Activated CD4-positive, alpha-beta T cell treated with anti-CD3 and anti-CD28 coated beads, Interleukin-2, amount 50 U/mL, for 1 hour (primary cell): ENCODE data around the gene PIGK.
"Not testable (repeated sequence)": the region's sequence is repeated elsewhere in the genome, so short reads cannot be mapped to it uniquely, and the experiment has no call there.

ENCODE experiments used
- DNase-seq: peaks from one replicate; pipeline ENCODE4 v3.0.0-alpha.2; 2020

The PIGK gene

DNA sequence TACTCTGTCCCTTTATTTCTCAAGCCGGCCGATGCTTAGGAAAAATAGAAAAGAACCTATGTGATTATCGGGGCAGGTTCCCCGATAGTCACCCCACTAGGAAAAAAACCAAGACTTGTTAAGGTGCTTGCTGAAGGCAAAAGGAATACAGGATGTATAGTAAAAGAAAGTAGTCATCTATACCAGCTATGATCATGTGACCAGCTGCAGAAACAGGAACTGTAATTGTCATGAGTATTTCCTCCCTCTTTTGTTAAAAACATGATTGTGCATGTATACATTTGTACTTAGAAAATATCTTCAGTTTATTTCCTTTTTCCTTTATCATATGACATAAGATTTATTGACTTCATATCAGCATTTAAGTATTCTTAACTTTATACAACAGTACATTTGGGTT lies 30.5 kb downstream of the PIGK start:
- DNase-seq, result no peak

DNA sequence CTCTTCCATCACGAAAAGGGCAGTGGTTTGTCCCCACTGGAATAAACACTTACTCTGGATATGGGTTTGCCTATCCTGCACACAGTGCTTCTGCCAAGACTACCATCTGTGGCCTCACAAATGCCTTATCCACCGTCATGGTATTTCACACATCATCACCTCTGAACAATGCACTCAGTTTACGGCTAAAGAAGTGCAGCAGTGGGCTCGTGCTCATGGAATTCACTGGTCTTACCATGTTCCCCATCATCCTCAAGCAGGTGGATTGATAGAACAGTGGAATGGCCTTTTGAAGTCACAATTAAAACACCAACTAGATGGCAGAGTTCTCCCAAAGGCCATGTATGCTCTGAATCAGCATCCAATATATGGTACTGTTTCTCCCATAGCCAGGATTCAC lies 32.3 kb downstream of the PIGK start:
- DNase-seq, result not testable (repeated sequence)

DNA sequence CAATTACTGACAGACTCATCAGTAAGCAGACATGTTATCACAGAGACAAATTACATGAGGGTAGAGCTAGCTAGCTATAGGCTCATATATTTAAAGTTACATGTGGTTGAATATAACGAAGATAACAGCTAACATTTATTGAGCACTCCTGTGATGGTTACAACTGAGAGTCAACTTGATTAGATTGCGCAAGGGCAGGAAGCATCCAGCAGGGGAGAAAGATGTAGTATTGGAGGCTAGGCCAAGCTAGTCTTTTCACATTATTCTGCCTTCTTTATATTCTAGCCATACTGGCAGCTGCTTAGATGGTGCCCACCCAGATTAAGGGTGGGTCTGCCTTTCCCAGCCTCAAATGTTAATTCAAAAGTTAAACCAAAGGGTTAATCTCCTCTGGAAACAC lies 37.1 kb downstream of the PIGK start:
- no peak for DNase-seq

DNA sequence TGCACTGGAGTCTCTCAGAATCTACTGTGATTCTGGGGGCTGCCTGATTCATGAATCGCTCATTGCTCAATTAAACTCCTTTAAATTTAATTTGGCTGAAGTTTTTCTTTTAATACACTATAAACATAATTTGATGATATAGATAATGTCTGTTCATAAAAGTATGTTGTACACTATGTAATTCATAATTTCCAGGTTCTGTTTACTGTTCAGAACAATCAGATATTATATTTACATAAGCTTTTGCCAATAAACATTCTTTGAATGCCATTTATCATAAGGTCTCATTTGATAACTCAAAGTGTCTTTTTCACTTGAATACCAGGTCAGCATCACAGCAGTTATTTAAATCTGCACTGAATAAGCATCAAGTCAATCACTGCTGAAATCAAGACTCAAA lies 39.6 kb downstream of the PIGK start:
- DNase-seq, result no peak

DNA sequence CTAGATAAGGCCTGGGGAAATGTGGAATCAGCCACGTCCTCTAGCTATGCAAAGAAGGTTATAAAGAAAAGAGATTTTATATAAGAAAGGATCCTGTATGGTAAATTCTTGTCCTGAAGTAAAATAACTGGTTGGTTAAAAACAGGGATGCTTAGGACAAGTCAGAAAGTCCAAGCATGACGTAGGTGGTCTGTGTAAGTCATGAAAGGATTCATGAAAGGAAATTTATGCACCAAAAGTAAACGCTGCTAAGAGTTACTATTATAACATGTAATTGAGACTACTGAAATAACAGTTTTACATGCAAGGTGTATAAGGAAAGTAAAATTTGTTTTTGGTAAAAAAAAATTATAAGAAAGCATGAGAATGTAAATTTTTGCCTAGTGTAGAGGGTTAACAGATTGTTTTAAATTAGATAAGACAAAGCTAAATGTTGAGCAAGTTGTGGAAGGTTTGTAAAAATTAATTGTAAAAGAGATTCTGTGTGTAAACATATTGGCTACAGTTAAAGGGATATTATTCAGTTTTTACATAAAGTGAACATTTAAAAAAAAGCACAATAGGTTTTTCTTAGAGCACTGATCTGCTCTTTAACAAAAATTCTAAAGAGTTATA lies 43.9 kb downstream of the PIGK start:
- no peak for DNase-seq

DNA sequence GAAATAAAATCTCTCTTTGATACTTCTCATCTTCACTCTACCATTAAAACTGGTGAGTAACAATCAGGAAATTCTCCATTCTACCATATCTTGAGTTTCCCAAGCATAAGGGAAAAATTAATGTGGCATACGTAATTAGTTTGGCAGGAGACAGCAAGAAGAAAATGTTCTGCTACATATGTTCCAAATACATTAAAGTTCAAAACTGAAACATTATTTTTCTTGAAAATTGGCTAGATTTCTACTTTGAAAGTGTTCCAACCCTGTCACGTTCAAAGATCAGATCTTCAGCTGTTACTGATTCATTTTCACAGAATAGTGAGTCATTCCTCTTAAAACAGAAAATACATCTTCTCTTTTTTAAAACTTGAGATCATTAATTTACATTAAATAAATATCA lies 48.5 kb downstream of the PIGK start:
- DNase-seq, result no peak

DNA sequence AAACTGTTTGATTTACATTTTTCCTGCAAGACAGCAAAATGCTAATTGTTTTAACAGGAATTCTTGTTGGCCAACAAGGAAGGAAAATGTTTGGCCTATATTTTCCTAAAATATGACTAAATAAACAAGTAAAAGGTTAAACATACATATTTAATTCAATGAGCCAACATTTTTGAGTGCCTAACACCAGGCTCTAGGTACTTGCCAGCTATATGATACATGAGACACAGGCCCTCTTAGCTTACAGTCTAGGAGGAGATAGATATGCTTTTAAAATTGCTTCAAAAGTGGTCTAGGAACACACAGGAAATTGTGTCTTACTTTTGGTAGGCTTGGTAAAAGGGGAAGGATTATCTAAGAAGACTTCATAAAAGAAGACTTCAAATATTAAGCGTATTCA lies 50.9 kb downstream of the PIGK start:
- DNase-seq, result no peak

DNA sequence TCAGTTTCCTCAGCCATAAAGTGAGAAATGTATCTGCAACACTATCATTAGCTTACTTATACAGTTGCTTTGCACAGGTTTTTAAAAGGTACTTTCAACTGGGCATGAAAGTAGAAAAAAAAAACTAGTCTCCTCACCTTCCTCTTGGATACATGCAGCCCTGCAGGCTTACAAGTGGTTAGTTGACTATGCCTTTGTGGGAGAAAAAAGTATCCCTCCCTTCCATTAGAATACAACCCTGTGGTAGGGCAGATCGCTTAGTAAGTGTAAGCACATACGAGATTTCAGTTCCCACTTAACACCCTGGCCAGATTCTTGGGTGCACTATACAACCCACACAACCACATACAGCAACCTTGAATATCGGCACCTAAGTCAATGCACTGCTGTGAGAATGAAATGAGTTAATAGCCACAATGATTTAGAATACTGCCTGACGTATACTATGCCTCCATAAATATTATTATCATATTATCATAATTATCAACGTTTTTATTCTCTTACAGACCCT lies 54.7 kb downstream of the PIGK start:
- no peak for DNase-seq

DNA sequence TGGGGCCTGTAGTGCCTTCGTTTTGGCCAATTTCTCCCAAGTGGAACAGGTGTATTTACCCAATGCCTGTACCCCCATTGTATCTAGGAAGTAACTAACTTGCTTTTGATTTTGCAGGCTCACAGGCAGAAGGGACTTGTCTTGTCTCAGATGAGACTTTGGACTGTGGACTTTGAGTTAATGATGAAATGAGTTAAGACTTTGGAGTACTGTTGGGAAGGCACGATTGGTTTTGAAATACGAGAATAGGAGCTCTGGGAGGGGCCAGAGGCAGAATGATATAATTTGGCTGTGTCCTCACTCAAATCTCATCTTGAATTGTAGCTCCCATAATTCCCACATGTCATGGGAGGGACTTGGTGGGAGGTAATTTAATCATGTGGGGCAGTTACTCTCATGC lies 59.5 kb downstream of the PIGK start:
- DNase-seq, result not testable (repeated sequence)

DNA sequence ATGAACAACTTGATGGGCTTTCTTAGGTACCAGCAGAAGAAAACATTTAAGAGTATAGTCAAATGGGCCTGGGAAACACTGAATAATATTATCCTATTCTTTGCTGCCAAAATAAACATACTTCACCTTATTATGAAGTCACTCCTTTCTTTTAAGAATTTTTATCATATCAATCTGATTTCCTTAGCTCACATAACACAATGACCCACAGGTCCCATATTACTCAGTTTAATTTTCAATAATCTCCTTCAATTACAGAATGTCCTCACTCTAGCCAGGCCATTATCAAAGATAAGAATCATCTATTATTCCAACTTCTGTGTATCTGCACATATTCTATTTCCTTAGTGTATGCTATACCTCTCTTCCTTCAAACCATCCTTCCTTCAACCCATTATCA lies 63.0 kb downstream of the PIGK start:
- DNase-seq, result no peak

DNA sequence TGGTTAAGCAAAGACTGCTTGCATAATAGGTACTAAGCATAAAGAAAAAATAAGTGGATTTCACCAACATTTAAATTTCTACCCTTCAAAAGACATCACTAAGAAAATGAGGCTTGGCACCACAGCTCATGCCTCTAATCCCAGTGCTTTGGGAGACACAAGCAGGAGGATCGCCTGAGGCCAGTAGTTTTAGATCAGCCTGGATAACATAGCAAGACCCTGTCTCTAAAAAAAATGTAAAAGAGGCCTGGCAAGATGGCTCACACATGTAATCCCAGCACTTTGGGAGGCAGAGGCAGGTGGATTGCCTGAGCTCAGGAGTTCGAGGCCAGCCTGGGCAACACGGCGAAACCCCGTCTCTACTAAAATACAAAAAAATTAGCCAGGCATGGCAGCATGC lies 73.0 kb downstream of the PIGK start:
- DNase-seq, result no peak

DNA sequence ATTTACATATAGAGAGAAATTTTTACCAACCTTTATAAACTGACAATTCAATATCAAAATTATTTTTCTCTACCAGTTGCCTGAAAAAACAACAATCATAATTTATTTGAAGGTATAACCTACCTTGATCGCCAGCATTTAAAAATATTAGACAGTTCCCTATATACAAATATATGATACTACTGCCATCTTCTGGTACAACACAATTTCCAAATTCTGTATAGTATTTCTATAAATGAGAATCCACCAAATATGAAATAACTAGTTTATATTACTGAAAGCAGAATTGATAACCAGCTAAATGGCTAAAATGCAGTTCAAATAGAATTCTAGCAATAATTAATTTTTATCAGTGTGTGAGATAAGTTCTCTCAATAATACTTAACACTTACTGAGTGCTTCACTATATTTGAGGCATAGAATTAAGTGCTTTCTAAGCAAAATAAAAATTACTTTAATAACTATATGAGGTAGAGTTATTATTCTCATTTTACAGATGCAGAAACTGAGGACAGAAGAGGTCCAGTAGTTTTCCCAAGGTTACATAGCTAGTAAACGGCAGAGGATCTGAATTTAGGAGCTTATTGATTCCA lies 75.6 kb downstream of the PIGK start:
- DNase-seq, result no peak

DNA sequence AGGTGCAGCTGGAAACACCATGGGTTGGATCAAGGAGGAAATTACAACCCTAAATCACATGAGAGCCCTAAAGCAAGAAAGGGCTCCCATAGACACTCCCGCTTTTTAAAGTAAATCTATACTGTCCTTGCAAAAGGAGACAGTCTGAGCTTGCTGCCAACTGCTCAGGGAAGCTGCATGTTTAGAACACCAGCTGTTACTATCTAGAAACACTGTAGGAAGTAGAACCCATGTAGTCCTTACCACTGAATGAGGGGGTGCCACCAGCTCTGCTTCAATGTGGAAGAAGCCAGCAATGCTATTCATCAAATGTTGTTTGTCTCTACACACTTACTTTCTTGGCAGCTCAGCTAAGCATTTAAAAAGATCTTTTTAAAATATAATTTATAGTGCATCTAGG lies 79.8 kb downstream of the PIGK start:
- DNase-seq, result no peak

DNA sequence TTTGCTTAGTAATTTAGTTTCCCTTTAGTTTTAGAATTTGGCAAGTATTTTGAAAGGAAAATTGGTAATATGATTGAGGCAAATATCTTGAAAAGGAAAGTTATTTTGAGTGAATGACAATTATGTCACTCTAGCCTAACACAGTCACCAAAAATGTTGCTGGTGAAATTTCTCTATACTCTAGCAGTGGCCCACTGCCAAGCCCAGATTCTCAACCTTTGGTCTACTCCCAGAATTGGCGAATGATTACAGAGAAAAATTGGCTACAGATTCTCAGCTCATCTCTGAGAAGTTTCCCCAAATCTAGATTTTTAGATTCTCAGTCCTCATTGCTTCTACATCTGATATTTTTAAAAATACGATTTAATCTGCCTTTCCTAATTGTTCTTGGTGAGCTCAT lies 84.9 kb downstream of the PIGK start:
- no peak for DNase-seq

DNA sequence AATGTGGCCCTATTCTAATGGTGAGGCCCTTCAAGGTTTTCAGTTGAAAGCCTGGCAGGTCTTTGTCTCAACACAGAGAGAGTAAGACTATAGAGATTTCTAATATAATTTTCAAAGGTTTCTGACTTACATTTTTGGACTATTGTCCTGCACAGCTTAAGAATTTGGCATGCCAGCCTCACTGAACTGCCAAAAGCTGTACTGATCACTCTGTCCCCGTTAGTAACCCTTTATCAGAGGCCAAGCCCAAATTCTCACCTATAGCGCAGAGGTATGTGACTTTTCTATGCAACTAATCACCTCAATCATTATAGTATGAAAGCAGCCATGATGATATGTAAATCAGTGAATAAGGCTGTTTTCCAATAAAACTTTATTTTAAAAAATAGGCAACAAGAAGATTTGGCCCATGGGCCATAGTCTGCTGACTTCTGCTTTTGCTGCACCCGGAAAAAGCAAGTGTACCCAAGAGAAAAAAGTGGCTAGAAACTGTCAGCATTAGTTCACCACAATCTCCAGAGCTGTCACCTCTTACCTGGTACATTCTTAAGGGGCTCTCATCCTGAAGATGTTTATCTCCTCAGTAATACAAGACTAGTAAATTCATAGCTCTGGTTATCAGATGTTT lies 85.4 kb downstream of the PIGK start:
- no peak for DNase-seq

DNA sequence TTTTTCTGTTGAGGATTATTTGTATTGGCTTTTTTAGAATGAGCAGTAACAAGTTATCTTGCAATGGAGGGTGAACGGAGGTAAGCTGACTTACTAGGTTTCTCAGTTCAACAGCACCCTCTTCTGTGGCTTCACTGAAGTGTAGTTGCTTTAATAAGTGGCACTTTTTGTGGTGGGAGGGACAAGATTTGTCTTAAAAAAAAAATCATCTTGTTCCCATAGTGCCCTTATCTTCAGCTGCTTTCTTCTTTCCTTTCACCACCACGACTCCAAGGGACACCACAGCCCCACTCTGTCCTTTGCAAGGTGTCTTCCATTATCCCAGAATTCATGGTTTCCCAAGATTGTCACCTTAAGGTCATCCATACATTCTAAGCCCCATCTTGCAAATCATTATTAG lies 92.9 kb downstream of the PIGK start:
- DNase-seq, result no peak

DNA sequence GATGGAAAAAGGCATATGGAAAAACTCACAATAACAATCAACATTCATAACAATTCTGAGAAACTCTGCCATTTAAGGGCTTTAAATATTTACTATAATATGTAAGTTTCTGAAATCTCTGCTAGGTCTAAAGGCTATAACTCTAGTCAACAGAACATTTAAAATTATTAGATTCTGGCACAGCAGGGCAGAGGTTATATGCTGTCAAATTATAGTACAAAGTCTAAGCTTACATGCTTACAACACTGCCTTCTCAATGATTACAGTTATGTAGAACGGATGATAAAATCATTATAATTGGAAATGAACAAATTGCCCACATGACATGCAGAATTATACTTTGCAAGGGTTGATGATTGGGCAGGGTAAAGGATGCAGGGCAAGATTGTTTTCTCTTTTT lies 97.7 kb downstream of the PIGK start:
- DNase-seq, result no peak

DNA sequence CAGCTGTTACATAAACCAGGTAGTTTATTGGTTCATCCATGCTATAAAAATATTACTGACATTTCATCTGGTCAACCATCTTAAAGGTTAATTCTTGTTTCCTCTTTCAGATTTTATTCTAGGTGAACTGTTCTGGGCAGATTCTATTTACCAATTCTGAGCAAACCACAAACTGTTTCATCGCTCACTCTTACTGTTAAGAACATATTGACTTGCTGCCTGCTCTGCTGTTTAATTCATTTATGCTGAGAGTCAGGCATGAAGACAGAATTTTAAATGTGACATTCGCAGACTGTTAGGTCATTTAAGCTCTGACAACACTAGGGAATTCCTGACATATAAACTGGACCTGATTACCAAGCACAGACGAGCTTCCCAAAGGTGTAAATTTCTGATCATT lies 98.3 kb downstream of the PIGK start:
- DNase-seq, result no peak

DNA sequence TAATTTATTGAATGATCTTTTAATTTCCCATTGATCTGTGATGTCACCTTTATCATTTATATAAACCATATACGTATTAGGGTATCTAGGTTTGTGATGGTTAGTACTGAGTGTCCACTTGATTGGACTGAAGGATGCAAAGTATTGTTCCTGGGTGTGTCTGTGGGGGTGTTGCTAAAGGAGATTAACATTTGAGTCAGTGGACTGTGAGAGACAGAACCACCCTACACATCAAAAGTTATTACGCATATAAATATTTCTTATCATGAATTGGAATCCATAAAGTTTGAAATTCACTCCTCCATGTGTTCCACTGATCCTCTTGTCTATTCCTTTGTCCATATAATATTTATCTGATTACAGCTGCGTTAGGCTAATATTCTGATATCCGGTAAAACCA lies 100.5 kb downstream of the PIGK start:
- no peak for DNase-seq

DNA sequence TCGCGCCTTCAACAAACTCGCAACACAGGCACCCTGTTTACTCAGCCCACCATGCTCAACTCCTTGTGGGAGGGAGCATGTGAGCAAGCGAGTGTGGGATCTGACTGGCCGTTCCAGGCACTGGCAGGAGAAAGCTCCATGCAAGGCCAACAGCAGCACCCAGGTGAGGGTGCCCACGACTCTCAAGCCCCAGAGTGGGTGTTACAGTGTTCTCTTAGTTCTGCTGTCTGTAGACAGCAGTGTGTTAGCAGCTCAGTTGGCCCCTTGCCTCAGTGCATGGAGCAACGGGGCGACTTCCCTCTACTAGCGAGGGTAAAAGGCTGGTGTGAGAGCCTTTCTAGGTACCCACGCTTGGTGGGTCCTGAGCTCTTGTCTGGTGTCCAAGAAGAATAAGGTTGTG lies 114.6 kb downstream of the PIGK start:
- DNase-seq, result no peak

DNA sequence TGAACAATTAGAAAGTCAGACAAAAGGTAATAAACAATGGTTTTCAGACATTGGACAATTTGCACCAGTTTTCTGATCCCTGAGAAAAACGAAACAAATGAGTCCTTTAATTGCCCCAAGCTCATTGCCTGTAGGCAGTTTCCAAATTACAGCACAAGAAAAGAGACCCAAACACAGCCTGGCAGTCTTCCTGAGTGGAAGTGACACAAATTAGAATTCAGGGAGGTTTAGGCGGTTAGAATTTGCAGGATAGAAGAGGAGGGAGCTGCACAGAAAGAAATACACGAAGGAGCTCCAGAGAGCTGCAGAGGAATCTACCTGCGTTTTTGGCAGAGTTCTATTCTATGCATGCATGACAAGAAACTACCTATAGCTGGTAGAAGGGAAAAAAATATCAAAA lies 115.7 kb downstream of the PIGK start:
- no peak for DNase-seq

DNA sequence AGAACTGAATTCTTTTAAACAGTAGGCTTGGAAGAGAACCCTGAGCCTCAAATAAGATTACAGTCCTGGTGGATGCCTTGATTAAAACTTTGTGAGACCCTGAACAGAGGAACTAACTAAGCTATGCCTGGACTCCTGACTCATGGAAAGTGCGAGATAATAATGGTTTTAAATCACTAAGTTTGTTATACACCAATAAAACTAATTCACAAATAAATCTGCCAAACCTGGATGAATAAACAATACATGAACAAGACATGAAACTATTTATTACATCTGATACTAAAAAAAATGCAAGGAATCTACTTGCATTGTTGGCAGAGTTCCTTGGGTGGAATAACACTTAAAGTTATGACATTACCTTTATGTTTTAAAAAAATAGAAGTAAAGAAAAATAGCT lies 118.4 kb downstream of the PIGK start:
- no peak for DNase-seq

DNA sequence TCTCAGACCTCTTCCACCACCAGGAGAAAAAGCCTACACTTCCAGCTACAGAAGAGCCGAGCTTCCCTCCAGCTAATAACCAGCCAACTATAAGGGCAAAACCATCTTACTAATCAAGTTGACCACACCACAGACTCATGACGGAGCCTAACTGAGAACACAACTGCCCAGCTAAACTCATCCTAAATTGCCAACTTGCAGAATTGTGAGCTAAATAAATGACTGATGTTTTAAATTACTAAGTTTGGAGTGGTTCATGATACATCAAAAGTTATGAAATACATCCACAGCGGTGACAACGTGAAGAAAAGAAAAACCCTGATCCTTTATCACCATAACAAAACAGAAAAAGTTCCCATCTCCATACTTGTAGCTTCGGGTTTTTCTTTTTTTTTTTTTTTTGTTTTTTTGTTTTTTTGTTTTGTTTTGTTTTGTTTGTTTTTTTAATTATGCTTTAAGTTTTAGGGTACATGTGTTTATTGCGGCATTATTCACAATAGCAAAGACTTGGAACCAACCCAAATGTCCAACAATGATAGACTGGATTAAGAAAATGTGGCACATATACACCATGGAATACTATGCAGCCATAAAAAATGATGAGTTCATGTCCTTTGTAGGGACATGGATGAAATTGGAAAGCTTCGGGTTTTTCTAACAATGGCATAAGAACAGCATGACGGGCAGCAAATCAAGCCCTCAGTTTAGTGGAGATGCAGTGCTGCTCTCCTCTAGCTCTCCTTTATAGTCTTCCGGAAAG lies 122.6 kb downstream of the PIGK start:
- no peak for DNase-seq

DNA sequence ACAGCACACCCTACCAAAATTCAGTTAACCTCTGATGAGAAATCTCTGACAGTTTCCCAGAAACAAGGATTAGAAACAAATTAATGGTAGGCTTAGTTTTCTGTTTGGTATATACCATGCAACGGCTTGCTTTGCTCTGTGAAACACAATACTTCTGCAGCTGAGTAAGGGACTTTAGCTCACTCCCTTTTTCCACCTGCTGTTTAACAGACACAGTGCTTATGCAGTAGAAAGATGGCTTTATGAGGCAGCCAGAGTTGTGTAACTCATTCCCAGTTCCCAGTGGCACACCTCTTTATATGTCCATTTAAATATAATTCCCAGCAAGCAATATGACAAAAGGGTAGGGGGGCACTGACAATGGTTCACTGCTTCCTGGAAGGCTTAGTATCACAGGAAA lies 124.0 kb downstream of the PIGK start:
- no peak for DNase-seq
